Subcutaneous abdominal adipose tissue (tissue), 5 donors: Measurements from ENCODE around the gene TMEM151B.
A peak's percentile ranks its signal among the peaks of the same experiment; 100 is the strongest.

ENCODE experiments used
- H3K27ac ChIP-seq: one replicate; pipeline ENCODE4 v1.7.0; 2013; ENCODE audit warnings: low read depth, mild to moderate bottlenecking, inconsistent platforms, low read length, moderate library complexity
- H3K27me3 ChIP-seq, 5 donors: one replicate each; pipeline ENCODE4 v1.7.0; 2013; ENCODE audit warnings: low read length in 5 of 5, inconsistent platforms in 1 of 5; ENCODE audit not compliant: control insufficient read depth in 5 of 5, insufficient read depth in 4 of 5
- H3K36me3 ChIP-seq, 5 donors: one replicate each; pipeline ENCODE4 v1.7.0; 2013; ENCODE audit warnings: low read length in 5 of 5; ENCODE audit not compliant: control insufficient read depth in 5 of 5, insufficient read depth in 5 of 5
- H3K4me1 ChIP-seq, 5 donors: one replicate each; pipeline ENCODE4 v1.7.0; 2013; ENCODE audit warnings: low read length in 5 of 5, mild to moderate bottlenecking in 3 of 5, moderate library complexity in 1 of 5; ENCODE audit not compliant: control insufficient read depth in 5 of 5, insufficient read depth in 5 of 5
- H3K4me3 ChIP-seq, 5 donors: one replicate each; pipeline ENCODE4 v1.7.0; 2013; ENCODE audit warnings: low read length in 5 of 5, low read depth in 1 of 5
- H3K9ac ChIP-seq, 5 donors: one replicate each; pipeline ENCODE4 v1.7.0; 2013; ENCODE audit warnings: low read length in 5 of 5, mild to moderate bottlenecking in 4 of 5, moderate library complexity in 3 of 5
- H3K9me3 ChIP-seq, 5 donors: one replicate each; pipeline ENCODE4 v1.7.0; 2013; ENCODE audit warnings: low read length in 5 of 5; ENCODE audit not compliant: control insufficient read depth in 5 of 5
- donor health status: healthy.
- donor health status: healthy.
- donor health status: healthy.
- donor health status: healthy.
- donor health status: healthy.

TMEM151B gene

DNA sequence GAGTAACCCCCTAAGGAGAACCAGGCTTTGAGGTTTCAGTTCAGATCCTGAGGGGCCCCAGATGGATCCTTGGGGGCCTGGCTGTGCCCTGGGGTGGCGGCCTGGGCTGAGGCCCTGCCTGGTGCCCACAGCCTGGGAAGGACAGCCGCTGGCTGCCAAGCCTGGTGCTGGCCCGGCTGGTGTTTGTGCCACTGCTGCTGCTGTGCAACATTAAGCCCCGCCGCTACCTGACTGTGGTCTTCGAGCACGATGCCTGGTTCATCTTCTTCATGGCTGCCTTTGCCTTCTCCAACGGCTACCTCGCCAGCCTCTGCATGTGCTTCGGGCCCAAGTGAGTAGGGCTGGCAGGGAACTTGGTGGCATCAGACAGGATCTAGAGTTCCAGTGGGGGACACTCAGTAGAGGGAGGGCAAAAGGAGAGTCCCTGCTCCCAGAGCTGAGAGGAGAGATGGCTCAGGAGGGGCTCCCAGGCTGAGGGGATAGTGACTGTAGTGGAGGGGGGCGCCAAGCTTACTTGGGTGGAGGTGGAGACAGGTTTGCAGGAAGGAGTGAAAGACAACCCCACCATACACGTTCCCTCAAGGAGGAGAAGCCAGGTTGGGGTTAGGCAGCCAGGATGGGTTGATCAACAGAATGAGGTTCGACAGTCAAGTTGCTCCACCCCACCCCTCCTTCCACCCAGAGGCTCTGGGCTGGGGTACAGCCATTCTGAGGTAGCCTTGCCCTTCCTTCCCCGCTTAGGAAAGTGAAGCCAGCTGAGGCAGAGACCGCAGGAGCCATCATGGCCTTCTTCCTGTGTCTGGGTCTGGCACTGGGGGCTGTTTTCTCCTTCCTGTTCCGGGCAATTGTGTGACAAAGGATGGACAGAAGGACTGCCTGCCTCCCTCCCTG, 37.3 kb upstream of the TMEM151B start:
- Histone ChIP-seq H3K9ac (peak overlapping the region; percentile 26 to 72 (median 53)), H3K36me3 (peaks cover 0 to 62% (median 52%) of the 10 kb centered on the region in 5 donors), H3K4me3 (no peak overlapping the region), H3K4me1 (peaks cover 22 to 93% (median 85%) of the 10 kb centered on the region in 5 donors), H3K27ac (peak overlapping the region; percentile 94), H3K9me3 (no peaks in the 10 kb centered on the region), H3K27me3 (no peaks in the 10 kb centered on the region)

GRCh38 chr6:44233567-44234100, 36.6 kb upstream of the TMEM151B start:
- H3K27me3 ChIP-seq, result no peaks in the 10 kb centered on the region
- peaks cover 0 to 56% (median 52%) of the 10 kb centered on the region in 5 donors for H3K36me3 ChIP-seq
- no peaks in the 10 kb centered on the region for H3K9me3 ChIP-seq
- no peak overlapping the region for H3K4me3 ChIP-seq
- H3K4me1 ChIP-seq, result peaks cover 17 to 92% (median 83%) of the 10 kb centered on the region in 5 donors
- peak overlapping the region; percentile 26 to 72 (median 53) for H3K9ac ChIP-seq
- peak overlapping the region; percentile 94 for H3K27ac ChIP-seq

- H3K9ac ChIP-seq, result peak overlapping the region; percentile 26 to 72 (median 58)
- peaks cover 0 to 49% (median 47%) of the 10 kb centered on the region in 5 donors for H3K36me3 ChIP-seq
- H3K4me3 ChIP-seq, result no peak overlapping the region
- H3K9me3 ChIP-seq, result no peaks in the 10 kb centered on the region
- H3K27ac ChIP-seq, result peak overlapping the region; percentile 94
- H3K4me1 ChIP-seq, result peaks cover 13 to 85% (median 76%) of the 10 kb centered on the region in 5 donors
- no peaks in the 10 kb centered on the region for H3K27me3 ChIP-seq
These were observed 35.9 kb upstream of the TMEM151B start for GRCh38 chr6:44234101-44235025.

GRCh38 chr6:44235269-44235668, 35.0 kb upstream of the TMEM151B start:
- Histone ChIP-seq H3K4me1 (peaks cover 13 to 76% (median 67%) of the 10 kb centered on the region in 5 donors), H3K9ac (peak overlapping the region in 3 of 5 donors; percentile 50 to 58 (median 54)), H3K27me3 (no peaks in the 10 kb centered on the region), H3K4me3 (no peak overlapping the region), H3K36me3 (peaks cover 0 to 40% (median 38%) of the 10 kb centered on the region in 5 donors), H3K9me3 (no peaks in the 10 kb centered on the region), H3K27ac (peak overlapping the region; percentile 94)

- Histone ChIP-seq H3K9me3 (no peaks in the 10 kb centered on the region), H3K4me1 (peaks cover 13 to 70% (median 59%) of the 10 kb centered on the region in 5 donors), H3K4me3 (no peak overlapping the region), H3K9ac (peak overlapping the region in 1 of 5 donors; percentile 54), H3K36me3 (peaks cover 0 to 33% (median 31%) of the 10 kb centered on the region in 5 donors), H3K27ac (peak overlapping the region; percentile 94), H3K27me3 (no peaks in the 10 kb centered on the region)
These were observed 34.2 kb upstream of the TMEM151B start for GRCh38 chr6:44235891-44236516.

DNA sequence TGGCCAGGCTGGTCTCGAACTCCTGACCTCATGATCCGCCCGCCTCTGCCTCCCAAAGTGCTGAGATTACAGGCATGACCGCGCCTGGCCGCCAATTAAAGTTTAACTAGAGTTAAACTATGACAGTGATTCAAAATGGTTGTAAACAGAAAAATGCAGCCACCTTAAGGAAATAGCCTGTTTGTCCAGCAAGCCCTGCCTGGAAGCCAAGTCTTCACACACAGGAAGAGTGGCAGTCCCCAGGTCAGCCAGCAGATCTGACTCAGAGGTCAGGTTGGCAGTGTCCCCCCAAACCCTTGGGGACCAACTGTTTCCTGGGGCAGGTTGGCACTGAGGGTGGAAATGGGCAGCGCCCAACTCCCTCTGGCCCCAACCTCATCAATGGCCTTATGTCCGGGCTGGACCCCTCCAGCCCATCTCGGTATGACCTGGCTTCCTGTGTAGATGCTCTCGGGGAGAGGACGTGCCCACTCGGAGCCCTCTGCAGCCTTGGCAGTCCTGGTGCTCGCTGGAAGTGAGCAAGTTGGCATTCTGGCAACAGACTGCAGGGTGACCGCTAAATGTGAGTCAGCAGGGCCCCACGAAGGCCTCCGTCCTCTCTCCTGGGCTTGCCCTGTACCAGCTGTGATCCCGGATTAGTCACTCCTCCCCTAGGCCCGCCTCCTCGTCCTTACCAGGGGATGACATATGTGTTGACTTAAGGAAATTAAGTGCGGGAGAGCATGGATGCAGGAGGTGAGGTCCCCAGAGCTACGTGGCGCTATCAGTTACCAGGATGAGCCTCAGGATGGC, 33.0 kb upstream of the TMEM151B start:
- peak overlapping the region in 4 of 5 donors; percentile 53 to 72 (median 63) for H3K9ac ChIP-seq
- H3K36me3 ChIP-seq, result peaks cover 0 to 21% (median 18%) of the 10 kb centered on the region in 5 donors
- H3K4me1 ChIP-seq, result peaks cover 13 to 60% (median 54%) of the 10 kb centered on the region in 5 donors
- no peaks in the 10 kb centered on the region for H3K9me3 ChIP-seq
- peak overlapping the region; percentile 94 for H3K27ac ChIP-seq
- H3K27me3 ChIP-seq, result no peaks in the 10 kb centered on the region
- peak overlapping the region; percentile 59 to 75 (median 65) for H3K4me3 ChIP-seq

- peak overlapping the region; percentile 94 for H3K27ac ChIP-seq
- no peaks in the 10 kb centered on the region for H3K27me3 ChIP-seq
- H3K4me3 ChIP-seq, result peak overlapping the region; percentile 59 to 75 (median 65)
- no peaks in the 10 kb centered on the region for H3K9me3 ChIP-seq
- H3K4me1 ChIP-seq, result peaks cover 11 to 53% (median 47%) of the 10 kb centered on the region in 5 donors
- peak overlapping the region in 4 of 5 donors; percentile 53 to 72 (median 63) for H3K9ac ChIP-seq
- peaks cover 0 to 14% (median 11%) of the 10 kb centered on the region in 5 donors for H3K36me3 ChIP-seq
These were observed 32.3 kb upstream of the TMEM151B start for GRCh38 chr6:44237813-44238433.

DNA sequence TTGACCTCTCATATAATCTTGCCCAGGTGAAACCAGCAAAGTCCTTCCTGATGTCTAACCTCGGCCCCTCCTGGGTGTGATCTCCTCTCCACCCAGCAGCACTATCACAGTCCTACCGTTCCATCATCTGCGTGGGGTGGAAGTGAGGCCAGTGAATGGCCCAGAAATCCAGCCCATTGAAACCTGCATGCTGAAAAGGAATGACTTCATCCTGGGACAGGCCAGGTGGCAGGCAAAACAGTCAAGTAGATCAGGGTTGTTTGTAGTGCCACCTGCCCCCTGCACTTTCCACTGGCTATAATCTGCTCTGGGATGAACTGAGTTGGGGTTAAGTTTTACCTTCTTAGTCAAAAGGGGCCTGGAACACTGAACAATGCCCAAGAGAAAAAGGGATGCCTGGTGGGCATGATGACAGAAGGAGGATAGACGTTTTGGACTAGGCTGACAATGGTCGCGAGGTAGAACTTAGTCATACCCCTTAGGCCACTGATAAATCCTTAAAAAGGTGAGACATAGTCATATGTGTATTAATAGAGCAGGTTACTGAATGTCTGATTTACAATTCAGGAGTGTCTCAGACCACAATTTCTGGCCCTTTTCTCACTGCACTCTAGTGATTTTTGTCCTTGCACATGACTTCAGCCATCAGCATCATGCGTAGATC, 31.4 kb upstream of the TMEM151B start:
- no peaks in the 10 kb centered on the region for H3K27me3 ChIP-seq
- peak overlapping the region in 1 of 5 donors; percentile 30 for H3K9ac ChIP-seq
- no peaks in the 10 kb centered on the region for H3K9me3 ChIP-seq
- peak overlapping the region; percentile 94 for H3K27ac ChIP-seq
- H3K4me1 ChIP-seq, result peaks cover 8 to 44% (median 38%) of the 10 kb centered on the region in 5 donors
- no peak overlapping the region for H3K4me3 ChIP-seq
- H3K36me3 ChIP-seq, result peaks cover 0 to 6% (median 4%) of the 10 kb centered on the region in 5 donors
